Measurements from ENCODE around the gene CCDC38. TPM values are rescaled to one million over a fixed set of nuclear protein-coding genes. Genes with fewer than 3 reads are reported as not detected.

The CCDC38 gene
- total RNA-seq, 1 experiment from 2014 or later, result not detected

DNA sequence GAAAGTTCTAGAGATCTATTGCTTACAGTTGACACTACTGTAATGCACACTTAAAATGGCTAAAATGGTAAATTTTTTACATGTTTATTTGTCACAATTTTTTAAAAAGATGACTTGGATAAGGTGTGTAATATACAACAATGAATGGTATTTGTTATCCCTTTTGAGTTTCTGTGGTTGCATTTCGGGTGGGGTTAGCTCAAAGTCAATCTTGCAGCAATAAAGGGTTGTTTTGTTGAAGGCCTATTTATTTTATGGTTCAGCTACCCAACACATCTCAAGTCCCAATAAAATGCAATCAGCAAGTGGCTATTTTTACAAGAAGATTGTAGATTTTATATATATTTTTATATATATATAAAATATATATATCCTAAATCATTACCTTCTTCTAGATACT is 61.5 kb downstream of the CCDC38 start:
- Mint-ChIP-seq H3K27ac (ENCODE audit: unreplicated experiment) (no peak overlapping the region), H3K9me3 (ENCODE audit: unreplicated experiment) (no peaks in the 10 kb centered on the region), H3K36me3 (ENCODE audit: insufficient read depth, unreplicated experiment) (no peaks in the 10 kb centered on the region), H3K4me1 (ENCODE audit: low read depth, unreplicated experiment) (no peaks in the 10 kb centered on the region), H3K27me3 (ENCODE audit: insufficient read depth, unreplicated experiment) (no peaks in the 10 kb centered on the region), H3K4me3 (ENCODE audit: unreplicated experiment) (no peak overlapping the region)
- no peak for DNase-seq
- TF ChIP-seq, protein P1, sequence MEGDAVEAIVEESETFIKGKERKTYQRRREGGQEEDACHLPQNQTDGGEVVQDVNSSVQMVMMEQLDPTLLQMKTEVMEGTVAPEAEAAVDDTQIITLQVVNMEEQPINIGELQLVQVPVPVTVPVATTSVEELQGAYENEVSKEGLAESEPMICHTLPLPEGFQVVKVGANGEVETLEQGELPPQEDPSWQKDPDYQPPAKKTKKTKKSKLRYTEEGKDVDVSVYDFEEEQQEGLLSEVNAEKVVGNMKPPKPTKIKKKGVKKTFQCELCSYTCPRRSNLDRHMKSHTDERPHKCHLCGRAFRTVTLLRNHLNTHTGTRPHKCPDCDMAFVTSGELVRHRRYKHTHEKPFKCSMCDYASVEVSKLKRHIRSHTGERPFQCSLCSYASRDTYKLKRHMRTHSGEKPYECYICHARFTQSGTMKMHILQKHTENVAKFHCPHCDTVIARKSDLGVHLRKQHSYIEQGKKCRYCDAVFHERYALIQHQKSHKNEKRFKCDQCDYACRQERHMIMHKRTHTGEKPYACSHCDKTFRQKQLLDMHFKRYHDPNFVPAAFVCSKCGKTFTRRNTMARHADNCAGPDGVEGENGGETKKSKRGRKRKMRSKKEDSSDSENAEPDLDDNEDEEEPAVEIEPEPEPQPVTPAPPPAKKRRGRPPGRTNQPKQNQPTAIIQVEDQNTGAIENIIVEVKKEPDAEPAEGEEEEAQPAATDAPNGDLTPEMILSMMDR (IDR thresholded peaks at IDR 0.05; ENCODE audit: insufficient read depth in 1 of 2, low read depth in 1 of 2, low read length in 1 of 2, severe bottlenecking in 1 of 2, unreplicated experiment in 1 of 2), result no peak
- Histone ChIP-seq H3K4me1 (no peaks in the 10 kb centered on the region), H3K9me3 (peaks cover 6% of the 10 kb centered on the region; the same call in 1 of the 2 replicates), H3K4me3 (ENCODE audit: low read depth, low read length) (no peak overlapping the region), H3K36me3 (ENCODE audit: control insufficient read depth, insufficient read depth, low read length) (no peaks in the 10 kb centered on the region), H3K27me3 (replicated peaks; ENCODE audit: control insufficient read depth, insufficient read depth, low read length) (no peaks in the 10 kb centered on the region)
- no TSS peak for BruUV-seq (replicated peaks)
- POLR2A ChIA-PET, result no interaction called here
- CTCF ChIA-PET, result no interaction called here
- intact Hi-C loops (cut with micrococcal nuclease; ENCODE audit: unreplicated experiment), result no loop called here

DNA sequence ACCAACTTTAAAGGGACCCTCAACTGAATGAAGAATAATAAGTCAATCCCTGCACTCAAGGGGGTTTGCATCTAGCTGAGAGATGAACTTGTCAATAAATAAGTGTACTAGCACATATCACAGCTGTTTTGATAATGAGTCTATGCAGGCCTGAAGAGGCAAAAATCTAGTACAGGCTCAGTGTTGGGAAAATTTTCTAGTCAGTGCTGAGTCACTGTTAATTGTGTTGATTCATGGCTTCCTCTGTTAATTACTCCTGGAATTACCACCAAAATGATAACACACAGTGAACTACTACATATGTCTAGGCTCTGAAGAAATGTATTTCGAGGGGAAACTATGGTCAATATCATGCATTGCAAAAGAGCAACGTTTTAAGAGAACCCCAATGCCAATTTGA is 64.8 kb downstream of the CCDC38 start:
- DNase-seq, result no peak
- Histone ChIP-seq H3K4me3 (ENCODE audit: low read depth, low read length) (no peak overlapping the region), H3K4me1 (no peaks in the 10 kb centered on the region), H3K9me3 (no peaks in the 10 kb centered on the region), H3K36me3 (ENCODE audit: control insufficient read depth, insufficient read depth, low read length) (no peaks in the 10 kb centered on the region), H3K27me3 (replicated peaks; ENCODE audit: control insufficient read depth, insufficient read depth, low read length) (no peaks in the 10 kb centered on the region)
- intact Hi-C loops (cut with micrococcal nuclease; ENCODE audit: unreplicated experiment), result no loop called here
- ChIA-PET POLR2A (no interaction called here), CTCF (no interaction called here)
- BruUV-seq (replicated peaks), result no TSS peak
- Mint-ChIP-seq H3K9me3 (ENCODE audit: unreplicated experiment) (no peaks in the 10 kb centered on the region), H3K4me3 (ENCODE audit: unreplicated experiment) (no peak overlapping the region), H3K36me3 (ENCODE audit: insufficient read depth, unreplicated experiment) (no peaks in the 10 kb centered on the region), H3K27me3 (ENCODE audit: insufficient read depth, unreplicated experiment) (no peaks in the 10 kb centered on the region), H3K4me1 (ENCODE audit: low read depth, unreplicated experiment) (no peaks in the 10 kb centered on the region), H3K27ac (ENCODE audit: unreplicated experiment) (no peak overlapping the region)
- TF ChIP-seq, protein P1 (IDR thresholded peaks at IDR 0.05; ENCODE audit: insufficient read depth in 1 of 2, low read depth in 1 of 2, low read length in 1 of 2, severe bottlenecking in 1 of 2, unreplicated experiment in 1 of 2), result no peak

DNA sequence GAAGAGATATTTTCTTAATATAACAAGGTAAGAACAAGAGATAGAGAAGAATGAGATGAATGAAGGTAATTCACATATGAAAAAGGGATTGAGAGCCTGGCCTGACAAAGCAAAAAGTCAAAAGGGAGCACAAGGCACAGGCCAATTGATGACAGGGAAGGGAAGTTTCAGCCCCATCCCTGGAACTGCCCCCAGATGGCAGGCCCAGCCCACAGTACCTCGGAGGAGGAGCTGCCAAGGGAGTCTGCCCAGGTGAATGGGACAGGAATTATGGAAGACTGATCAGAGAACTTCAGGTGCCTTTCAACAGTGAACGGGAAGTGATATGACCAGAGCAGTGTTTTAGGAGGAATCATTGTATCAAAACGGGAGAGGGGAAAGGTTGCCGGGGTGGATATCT is 68.0 kb downstream of the CCDC38 start:
- H3K36me3 ChIP-seq (ENCODE audit: control insufficient read depth, insufficient read depth, low read length), result no peaks in the 10 kb centered on the region
- H3K4me1 Mint-ChIP-seq (ENCODE audit: low read depth, unreplicated experiment), result peaks cover 9% of the 10 kb centered on the region
- H3K4me3 ChIP-seq (ENCODE audit: low read depth, low read length), result no peak overlapping the region
- H3K4me1 ChIP-seq, result peaks cover 8% of the 10 kb centered on the region
- H3K9me3 ChIP-seq, result no peaks in the 10 kb centered on the region
- ChIA-PET POLR2A (no interaction called here), CTCF (no interaction called here)
- no TSS peak for BruUV-seq (replicated peaks)
- H3K9me3 Mint-ChIP-seq (ENCODE audit: unreplicated experiment), result no peaks in the 10 kb centered on the region
- no peak overlapping the region for H3K4me3 Mint-ChIP-seq (ENCODE audit: unreplicated experiment)
- intact Hi-C loops (cut with micrococcal nuclease; ENCODE audit: unreplicated experiment), result no loop called here
- TF ChIP-seq, protein P1 (IDR thresholded peaks at IDR 0.05; ENCODE audit: insufficient read depth in 1 of 2, low read depth in 1 of 2, low read length in 1 of 2, severe bottlenecking in 1 of 2, unreplicated experiment in 1 of 2), result no peak
- H3K27ac Mint-ChIP-seq (ENCODE audit: unreplicated experiment), result no peak overlapping the region
- no peak for DNase-seq
- H3K27me3 Mint-ChIP-seq (ENCODE audit: insufficient read depth, unreplicated experiment), result no peaks in the 10 kb centered on the region
- H3K27me3 ChIP-seq (replicated peaks; ENCODE audit: control insufficient read depth, insufficient read depth, low read length), result no peaks in the 10 kb centered on the region
- H3K36me3 Mint-ChIP-seq (ENCODE audit: insufficient read depth, unreplicated experiment), result peaks cover 8% of the 10 kb centered on the region
